GM10847 (cell line): ENCODE measurements around the gene KSR1.

Experiments
- POLR2A ChIP-seq: IDR thresholded peaks from 2 replicates; pipeline ENCODE4 v1.6.1; 2011; ENCODE audit not compliant: insufficient read length; ENCODE audit errors: extremely low read depth

The KSR1 gene

GRCh38 chr17:27529230-27529796 is 73.1 kb downstream of the KSR1 start:
- TF ChIP-seq POLR2A, result no peak

GRCh38 chr17:27530764-27531391 is 74.6 kb downstream of the KSR1 start:
- no peak for TF ChIP-seq POLR2A

- TF ChIP-seq POLR2A, result no peak
Observed at GRCh38 chr17:27531469-27531961, 75.3 kb downstream of the KSR1 start.

GRCh38 chr17:27532269-27533263 is 76.3 kb downstream of the KSR1 start:
- no peak for TF ChIP-seq POLR2A

- no peak for TF ChIP-seq POLR2A
Observed at GRCh38 chr17:27533874-27534815, 77.9 kb downstream of the KSR1 start.

- no peak for TF ChIP-seq POLR2A
Observed at GRCh38 chr17:27535178-27535928, 79.1 kb downstream of the KSR1 start.

GRCh38 chr17:27535975-27536374 is 79.7 kb downstream of the KSR1 start:
- no peak for TF ChIP-seq POLR2A

GRCh38 chr17:27536781-27537180 is 80.5 kb downstream of the KSR1 start:
- no peak for TF ChIP-seq POLR2A

- TF ChIP-seq POLR2A, result no peak
Observed at GRCh38 chr17:27538156-27538955, 82.1 kb downstream of the KSR1 start.

GRCh38 chr17:27539152-27539551 is 82.9 kb downstream of the KSR1 start:
- TF ChIP-seq POLR2A, result no peak

- no peak for TF ChIP-seq POLR2A
Observed at GRCh38 chr17:27539794-27540317, 83.6 kb downstream of the KSR1 start.

GRCh38 chr17:27540318-27541101 is 84.3 kb downstream of the KSR1 start:
- TF ChIP-seq POLR2A, result no peak
